ENCODE measurements around the gene TAS2R50.

Gene TAS2R50

DNA sequence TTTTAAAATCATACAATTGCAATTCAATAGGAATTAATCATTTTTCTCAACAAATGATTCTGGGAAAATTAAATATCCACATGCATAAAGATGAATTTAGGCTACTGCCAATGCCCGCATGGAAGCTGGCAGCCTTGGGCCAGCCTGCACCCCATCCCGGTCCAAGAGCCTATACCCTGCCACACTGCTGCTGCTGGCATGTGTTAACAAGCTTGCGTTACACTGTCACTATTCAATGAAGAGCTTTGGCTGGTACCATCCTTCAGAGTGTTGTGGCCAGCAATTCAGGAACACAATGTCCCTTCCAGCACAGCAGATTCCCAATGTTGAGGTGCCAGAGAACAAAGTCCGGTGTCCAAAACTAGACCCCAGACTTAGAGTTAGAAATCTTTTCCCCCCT lies 34.1 kb downstream of the TAS2R50 start:
- peak in 9 of 58 donors; percentile 2 to 54 (median 15) for DNase-seq

DNA sequence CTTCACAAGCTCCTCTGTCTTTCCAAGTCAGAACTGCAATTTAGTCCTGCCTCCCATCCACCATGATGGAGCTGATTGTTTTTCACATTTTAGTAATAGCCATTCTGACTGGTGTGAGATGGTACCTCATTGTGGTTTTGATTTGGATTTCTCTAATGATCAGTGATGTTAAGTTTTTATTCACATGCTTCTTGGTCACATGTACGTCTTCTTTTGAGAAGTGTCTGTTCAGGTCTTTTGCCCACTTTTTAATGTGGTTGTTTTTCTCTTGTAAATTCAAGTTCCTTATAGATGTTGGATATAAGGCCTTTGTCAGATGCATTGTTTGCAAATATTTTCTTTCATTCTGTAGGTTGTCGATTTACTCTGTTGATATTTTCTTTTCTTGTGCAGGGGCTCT lies 43.5 kb downstream of the TAS2R50 start:
- no peak for DNase-seq

- DNase-seq: no peak
Observed at GRCh38 chr12:10941916-10942607, 44.6 kb downstream of the TAS2R50 start.

GRCh38 chr12:10941369-10941768 lies 45.3 kb downstream of the TAS2R50 start:
- DNase-seq: no peak

DNA sequence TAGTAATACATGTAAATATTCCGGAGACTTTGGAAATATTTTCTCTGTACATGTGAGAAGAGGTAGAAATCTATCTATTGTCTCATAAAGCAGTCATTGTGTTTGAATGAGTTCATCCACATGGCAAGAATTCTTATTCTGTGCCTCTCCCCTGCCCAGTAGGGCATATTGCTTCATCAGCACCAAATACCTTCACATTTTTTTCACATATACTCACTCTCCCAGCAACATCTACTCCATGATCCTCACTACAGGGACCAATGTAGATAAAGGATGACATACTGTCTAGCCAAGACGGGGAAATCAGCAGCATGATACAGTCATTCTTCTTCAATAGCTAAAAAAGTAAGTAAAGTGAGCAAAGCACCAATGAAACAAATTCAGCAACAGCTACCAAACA lies 46.3 kb downstream of the TAS2R50 start:
- DNase-seq: no peak

- no peak for DNase-seq
Observed at GRCh38 chr12:10939163-10939562, 47.5 kb downstream of the TAS2R50 start, which contains the start of gene TAS2R14. TAS2R14 (minus strand) TSS chr12:10939263; CDS start chr12:10939207, 56 bp downstream.

GRCh38 chr12:10936506-10936905 lies 50.2 kb downstream of the TAS2R50 start:
- no peak for DNase-seq
